Astrocyte (in vitro differentiated cells and primary cell): ENCODE measurements around the gene GIMAP8. TPM values are rescaled to one million over a fixed set of nuclear protein-coding genes. Genes with fewer than 3 reads are reported as not detected.

ENCODE experiments used
- DNase-seq: peaks from one replicate; pipeline ENCODE4 v3.0.0-alpha.2; 2010; ENCODE audit warnings: low read depth
- FAIRE-seq: peaks from 2 replicates; lab custom pipeline; 2011; peaks lifted over from hg19 to GRCh38; lab: Jason Lieb, UNC
- H2AFZ ChIP-seq: 2 replicates; pipeline ENCODE4 v1.6.0; 2012; ENCODE audit warnings: low read depth, low read length, inconsistent platforms
- H3K27ac ChIP-seq: 2 replicates; pipeline ENCODE4 v1.5.1; 2011; ENCODE audit warnings: low read depth, low read length, inconsistent platforms
- H3K27me3 ChIP-seq: 2 replicates; pipeline ENCODE4 v1.6.0; 2011; ENCODE audit warnings: low read length, inconsistent platforms; ENCODE audit not compliant: insufficient read depth
- H3K36me3 ChIP-seq: 2 replicates; pipeline ENCODE4 v1.5.1; 2011; ENCODE audit warnings: low read length, inconsistent platforms; ENCODE audit not compliant: insufficient read depth
- H3K4me1 ChIP-seq: 2 replicates; pipeline ENCODE4 v1.5.1; 2011; ENCODE audit warnings: low read length, inconsistent platforms; ENCODE audit not compliant: insufficient read depth
- H3K4me2 ChIP-seq: 2 replicates; pipeline ENCODE4 v1.6.0; 2012; ENCODE audit warnings: low read length, inconsistent platforms
- H3K4me3 ChIP-seq: 2 replicates; pipeline ENCODE4 v1.5.1; 2011; ENCODE audit warnings: low read depth, mild to moderate bottlenecking, low read length, inconsistent platforms; ENCODE audit not compliant: insufficient read depth
- H3K79me2 ChIP-seq: 2 replicates; pipeline ENCODE4 v1.6.0; 2012; ENCODE audit warnings: mild to moderate bottlenecking, low read length, inconsistent platforms; ENCODE audit not compliant: insufficient read depth
- H3K9ac ChIP-seq: 2 replicates; pipeline ENCODE4 v1.6.0; 2012; ENCODE audit warnings: mild to moderate bottlenecking, low read length, inconsistent platforms
- H3K9me3 ChIP-seq: 2 replicates; pipeline ENCODE4 v1.5.1; 2012; ENCODE audit warnings: low read depth, mild to moderate bottlenecking, low read length, inconsistent platforms; ENCODE audit not compliant: insufficient read depth
- H4K20me1 ChIP-seq: 2 replicates; pipeline ENCODE4 v1.6.0; 2012; ENCODE audit warnings: low read length, inconsistent platforms; ENCODE audit not compliant: insufficient read depth
- H3K27ac Mint-ChIP-seq: one replicate; pipeline ENCODE4 v1.8.0; 2021; ENCODE audit warnings: mild to moderate bottlenecking, mixed read lengths; ENCODE audit not compliant: unreplicated experiment
- H3K27me3 Mint-ChIP-seq: one replicate; pipeline ENCODE4 v1.8.0; 2021; ENCODE audit warnings: low read depth, mixed read lengths; ENCODE audit not compliant: unreplicated experiment
- H3K36me3 Mint-ChIP-seq: one replicate; pipeline ENCODE4 v1.8.0; 2021; ENCODE audit warnings: low read depth, mixed read lengths; ENCODE audit not compliant: unreplicated experiment
- H3K4me1 Mint-ChIP-seq: one replicate; pipeline ENCODE4 v1.8.0; 2021; ENCODE audit warnings: low read depth, mixed read lengths; ENCODE audit not compliant: unreplicated experiment
- H3K4me3 Mint-ChIP-seq: one replicate; pipeline ENCODE4 v1.8.0; 2021; ENCODE audit warnings: mild to moderate bottlenecking, moderate library complexity, mixed read lengths; ENCODE audit not compliant: unreplicated experiment
- H3K9me3 Mint-ChIP-seq: one replicate; pipeline ENCODE4 v1.8.0; 2021; ENCODE audit warnings: mild to moderate bottlenecking, mixed read lengths; ENCODE audit not compliant: unreplicated experiment
- EZH2 ChIP-seq: IDR thresholded peaks from 2 replicates; pipeline ENCODE4 v1.6.1; 2012; ENCODE audit warnings: mild to moderate bottlenecking, low read length, inconsistent platforms; ENCODE audit not compliant: insufficient read depth
- total RNA-seq: library from RNA; stranded (reverse); gene quantifications from 2 replicates; pipeline ENCODE4 v1.2.1, GENCODE V29; 2021
- TF ChIP-seq, protein P1 (sequence below): IDR thresholded peaks from 2 replicates; pipeline ENCODE4 v1.5.1; 2011; ENCODE audit warnings: low read depth, mild to moderate bottlenecking, inconsistent platforms, low read length, moderate library complexity; ENCODE audit not compliant: insufficient read depth

Gene GIMAP8
- total RNA-seq, 1 donor from 2014 or later = not detected

GRCh38 chr7:150462413-150462812, 12.0 kb downstream of the GIMAP8 start:
- peaks cover 9% of the 10 kb centered on the region for H3K9me3 Mint-ChIP-seq
- no peak overlapping the region for H3K4me3 ChIP-seq
- DNase-seq (no peak), FAIRE-seq (no peak)
- H2AFZ ChIP-seq = no peak overlapping the region
- H3K27me3 ChIP-seq = no peaks in the 10 kb centered on the region
- no peak overlapping the region for H3K9ac ChIP-seq
- no peaks in the 10 kb centered on the region for H3K4me1 ChIP-seq
- TF ChIP-seq, protein P1, sequence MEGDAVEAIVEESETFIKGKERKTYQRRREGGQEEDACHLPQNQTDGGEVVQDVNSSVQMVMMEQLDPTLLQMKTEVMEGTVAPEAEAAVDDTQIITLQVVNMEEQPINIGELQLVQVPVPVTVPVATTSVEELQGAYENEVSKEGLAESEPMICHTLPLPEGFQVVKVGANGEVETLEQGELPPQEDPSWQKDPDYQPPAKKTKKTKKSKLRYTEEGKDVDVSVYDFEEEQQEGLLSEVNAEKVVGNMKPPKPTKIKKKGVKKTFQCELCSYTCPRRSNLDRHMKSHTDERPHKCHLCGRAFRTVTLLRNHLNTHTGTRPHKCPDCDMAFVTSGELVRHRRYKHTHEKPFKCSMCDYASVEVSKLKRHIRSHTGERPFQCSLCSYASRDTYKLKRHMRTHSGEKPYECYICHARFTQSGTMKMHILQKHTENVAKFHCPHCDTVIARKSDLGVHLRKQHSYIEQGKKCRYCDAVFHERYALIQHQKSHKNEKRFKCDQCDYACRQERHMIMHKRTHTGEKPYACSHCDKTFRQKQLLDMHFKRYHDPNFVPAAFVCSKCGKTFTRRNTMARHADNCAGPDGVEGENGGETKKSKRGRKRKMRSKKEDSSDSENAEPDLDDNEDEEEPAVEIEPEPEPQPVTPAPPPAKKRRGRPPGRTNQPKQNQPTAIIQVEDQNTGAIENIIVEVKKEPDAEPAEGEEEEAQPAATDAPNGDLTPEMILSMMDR = no peak
- no peak for TF ChIP-seq EZH2
- no peaks in the 10 kb centered on the region for H4K20me1 ChIP-seq
- no peak overlapping the region for H3K27ac Mint-ChIP-seq
- H3K79me2 ChIP-seq = no peaks in the 10 kb centered on the region
- no peak overlapping the region for H3K4me2 ChIP-seq
- H3K4me3 Mint-ChIP-seq = no peak overlapping the region
- no peaks in the 10 kb centered on the region for H3K9me3 ChIP-seq
- no peaks in the 10 kb centered on the region for H3K4me1 Mint-ChIP-seq
- peaks cover 6% of the 10 kb centered on the region for H3K27me3 Mint-ChIP-seq
- no peak overlapping the region for H3K27ac ChIP-seq
- H3K36me3 Mint-ChIP-seq = no peaks in the 10 kb centered on the region
- H3K36me3 ChIP-seq = no peaks in the 10 kb centered on the region

GRCh38 chr7:150463461-150463860, 13.0 kb downstream of the GIMAP8 start:
- Mint-ChIP-seq H3K4me1 (no peaks in the 10 kb centered on the region), H3K9me3 (peaks cover 7% of the 10 kb centered on the region), H3K36me3 (no peaks in the 10 kb centered on the region), H3K27me3 (peaks cover 12% of the 10 kb centered on the region), H3K4me3 (no peak overlapping the region), H3K27ac (no peak overlapping the region)
- Histone ChIP-seq H4K20me1 (no peaks in the 10 kb centered on the region), H2AFZ (no peak overlapping the region), H3K27me3 (no peaks in the 10 kb centered on the region), H3K9me3 (no peaks in the 10 kb centered on the region), H3K79me2 (no peaks in the 10 kb centered on the region), H3K4me2 (no peak overlapping the region), H3K27ac (no peak overlapping the region), H3K9ac (no peak overlapping the region), H3K36me3 (no peaks in the 10 kb centered on the region), H3K4me3 (no peak overlapping the region), H3K4me1 (no peaks in the 10 kb centered on the region)
- DNase-seq (no peak), FAIRE-seq (no peak)
- no peak for TF ChIP-seq EZH2
- TF ChIP-seq, protein P1 = no peak

DNA sequence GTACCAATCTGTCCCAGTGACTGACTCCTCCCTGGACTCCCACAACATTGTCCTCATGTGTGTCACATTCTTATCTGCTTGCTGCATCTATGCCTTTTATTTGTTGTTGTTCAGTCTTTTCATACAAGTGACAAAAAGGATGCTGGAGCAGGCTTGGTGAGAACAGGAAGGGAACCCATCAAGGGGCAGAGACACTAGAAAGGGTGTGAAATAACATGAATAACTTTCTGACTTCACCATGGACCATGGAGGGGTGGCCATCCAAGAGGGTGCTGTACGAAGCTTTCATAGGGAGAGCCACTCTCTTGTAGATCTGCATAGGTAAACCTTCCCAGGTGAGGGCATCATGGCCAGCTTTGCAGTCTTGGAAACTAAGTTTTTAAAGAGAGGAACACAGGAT, 14.5 kb downstream of the GIMAP8 start:
- H3K9ac ChIP-seq = no peak overlapping the region
- H3K4me2 ChIP-seq = no peak overlapping the region
- no peak overlapping the region for H3K27ac ChIP-seq
- Mint-ChIP-seq H3K36me3 (no peaks in the 10 kb centered on the region), H3K27ac (no peak overlapping the region), H3K27me3 (peaks cover 19% of the 10 kb centered on the region), H3K4me3 (no peak overlapping the region), H3K4me1 (no peaks in the 10 kb centered on the region), H3K9me3 (peaks cover 7% of the 10 kb centered on the region)
- no peak overlapping the region for H3K4me3 ChIP-seq
- no peaks in the 10 kb centered on the region for H3K27me3 ChIP-seq
- no peak for FAIRE-seq
- no peak overlapping the region for H2AFZ ChIP-seq
- H3K9me3 ChIP-seq = no peaks in the 10 kb centered on the region
- H4K20me1 ChIP-seq = no peaks in the 10 kb centered on the region
- H3K79me2 ChIP-seq = no peaks in the 10 kb centered on the region
- no peak for DNase-seq
- no peaks in the 10 kb centered on the region for H3K36me3 ChIP-seq
- TF ChIP-seq, protein P1 = no peak
- no peak for TF ChIP-seq EZH2
- H3K4me1 ChIP-seq = no peaks in the 10 kb centered on the region
